HepG2 (cell line): ENCODE data around the gene IFT122. TPM values are rescaled to one million over a fixed set of nuclear protein-coding genes. Genes with fewer than 3 reads are reported as not detected.

Experiments used
- ATAC-seq: fragments of 200-7000 bp; cut with Tn5 transposase; 3 replicates; pipeline ENCODE4 v1.9.1; 2020; ENCODE audit warnings: mild to moderate bottlenecking, moderate library complexity
- BruUV-seq: library from RNA; stranded (reverse); fragments of 400-500 nt; replicated peaks from 2 replicates; lab custom pipeline; 2021; lab: Mats Ljungman, UMichigan
- CTCF ChIA-PET: fragments of 300-600 bp; formaldehyde crosslinking; extraction: SDS; loops from one replicate; lab custom pipeline; 2021; ENCODE audit warnings: low total read pairs, inconsistent platforms, low intra/inter-chr PET ratio; lab: Yijun Ruan, JAX
- POLR2A ChIA-PET: fragments of 350-600 bp; sonication (Branson Sonifier 250); formaldehyde crosslinking; loops from one replicate; lab custom pipeline; 2020; ENCODE audit warnings: antibody characterized with exemption, inconsistent platforms; lab: Yijun Ruan, JAX
- DNase-seq: peaks from one replicate; pipeline ENCODE4 v3.0.0-alpha.2; 2015; ENCODE audit warnings: low spot score
- FAIRE-seq: peaks from 3 replicates; lab custom pipeline; 2011; peaks lifted over from hg19 to GRCh38; lab: Jason Lieb, UNC
- H2AFZ ChIP-seq: one replicate; pipeline ENCODE4 v1.6.1; 2011; ENCODE audit warnings: low read length, inconsistent platforms
- H3K27ac ChIP-seq: fragments of 300-600 bp; 3 replicates; pipeline ENCODE4 v1.8.0; 2011; ENCODE audit warnings: mixed run types, mild to moderate bottlenecking, mixed read lengths, low read length, inconsistent platforms; ENCODE audit not compliant: insufficient read depth; ENCODE audit errors: extremely low read length
- H3K27me3 ChIP-seq, 2 experiments: fragments of 200-600 bp in 1 of 2; 2 replicates in 1 of 2; 3 replicates in 1 of 2; pipeline versions ENCODE4 v1.6.0 to v1.8.0; 2011; ENCODE audit warnings: low read length in 2 of 2, mild to moderate bottlenecking in 2 of 2, moderate library complexity in 2 of 2, inconsistent platforms in 1 of 2; ENCODE audit not compliant: insufficient read depth in 2 of 2, control insufficient read depth in 1 of 2
- H3K36me3 ChIP-seq, 2 experiments: fragments of 200-600 bp in 1 of 2; replicated peaks in 1 of 2; 2 replicates in 1 of 2; 3 replicates in 1 of 2; pipeline versions ENCODE4 v1.5.1 to v1.8.0; 2011; ENCODE audit warnings: low read length in 2 of 2, inconsistent platforms in 1 of 2; ENCODE audit not compliant: insufficient read depth in 2 of 2, control insufficient read depth in 1 of 2
- H3K4me1 ChIP-seq: 2 replicates; pipeline ENCODE4 v1.5.1; 2012; ENCODE audit warnings: low read length, inconsistent platforms; ENCODE audit not compliant: insufficient read depth
- H3K4me2 ChIP-seq: 2 replicates; pipeline ENCODE4 v1.6.0; 2011; ENCODE audit warnings: low read depth, low read length, inconsistent platforms
- H3K4me3 ChIP-seq, 3 experiments: fragments of 200-600 bp in 1 of 3; sonication (generic), shearing (Covaris generic) in 1 of 3; replicated peaks in 1 of 3; 2 replicates each; pipeline ENCODE4 v1.5.1; 2011 to 2016; ENCODE audit warnings: low read length in 3 of 3, inconsistent platforms in 2 of 3, low read depth in 2 of 3, mild to moderate bottlenecking in 2 of 3, control low read depth in 1 of 3, mixed read lengths in 1 of 3; ENCODE audit not compliant: insufficient read depth in 1 of 3
- H3K79me2 ChIP-seq: one replicate; pipeline ENCODE4 v1.6.1; 2011; ENCODE audit warnings: low read length, inconsistent platforms; ENCODE audit not compliant: insufficient read depth
- H3K9ac ChIP-seq: 2 replicates; pipeline ENCODE4 v1.6.0; 2011; ENCODE audit warnings: mild to moderate bottlenecking, low read depth, low read length, inconsistent platforms; ENCODE audit not compliant: insufficient read depth
- H3K9me3 ChIP-seq: 2 replicates; pipeline ENCODE4 v1.5.1; 2012; ENCODE audit warnings: mild to moderate bottlenecking, low read length
- H4K20me1 ChIP-seq: 2 replicates; pipeline ENCODE4 v1.6.0; 2011; ENCODE audit warnings: inconsistent platforms, mild to moderate bottlenecking, low read length, moderate library complexity; ENCODE audit not compliant: insufficient read depth
- CREB1 ChIP-seq, 2 experiments: fragments of 450-650 bp in 1 of 2; IDR thresholded peaks; 2 replicates each; pipeline ENCODE4 v1.6.1; 2016 to 2017; ENCODE audit warnings: control low read depth in 1 of 2, mild to moderate bottlenecking in 1 of 2, missing compliant biosample characterization in 1 of 2, missing genetic modification characterization in 1 of 2
- EZH2 ChIP-seq: conservative IDR thresholded peaks from 2 replicates; pipeline ENCODE4 v1.6.1; 2012; ENCODE audit warnings: mild to moderate bottlenecking, low read depth, low read length, moderate library complexity
- LCORL ChIP-seq, 2 experiments: fragments of 450-650 bp in 1 of 2; sonication (generic) in 1 of 2; formaldehyde crosslinking in 1 of 2; IDR thresholded peaks; 2 replicates each; pipeline versions ENCODE4 v1.5.0 to v1.6.1; 2017 to 2020; ENCODE audit warnings: antibody characterized with exemption in 1 of 2, missing genetic modification reagents in 1 of 2
- MAZ ChIP-seq, 2 experiments: sonication (generic) in 1 of 2; formaldehyde crosslinking in 1 of 2; IDR thresholded peaks; 2 replicates each; pipeline versions ENCODE4 v1.5.0 to v1.6.1; 2012 to 2020; ENCODE audit warnings: low read depth in 2 of 2, mild to moderate bottlenecking in 2 of 2, borderline replicate concordance in 1 of 2, improper control_type of control experiment in 1 of 2, low read length in 1 of 2, missing genetic modification reagents in 1 of 2, moderate library complexity in 1 of 2
- ZNF547 ChIP-seq: sonication (generic); formaldehyde crosslinking; IDR thresholded peaks from 2 replicates; pipeline ENCODE4 v1.5.1; 2020; ENCODE audit warnings: mild to moderate bottlenecking, missing genetic modification reagents
- WGBS: methylation state at CpG from one replicate; pipeline ENCODE4 v1.1.6; 2017; ENCODE audit warnings: low lambda C conversion rate; 5-methylcytosine and 5-hydroxymethylcytosine counted together
- in situ Hi-C: cut with HindIII; loops from 2 replicates; pipeline ENCODE4 v1.10.0; 2017; ENCODE audit warnings: low pct_unique_long_range_greater_than_20kb; ENCODE audit not compliant: extremely low pct_ligation_motif_present
- intact Hi-C: fragments of 100-400 bp; cut with micrococcal nuclease; formaldehyde crosslinking; loops from one replicate; pipeline ENCODE4 v1.10.0; 2022; ENCODE audit not compliant: unreplicated experiment
- polyA plus RNA-seq, 8 experiments: library from polyadenylated mRNA; depleted of rRNA in 3 of 8; stranded (reverse) in 7 of 8; unstranded in 1 of 8; fragments of >200 nt; fragmentation: Illumina TruSeq in 4 of 8; extraction: Trizol in 4 of 8; gene quantifications; 2 replicates each; pipeline versions ENCODE4 v1.2.1 to v1.2.3, GENCODE V29; 2011 to 2016; ENCODE audit warnings: low read depth in 4 of 8, missing spikeins in 1 of 8, mixed read lengths in 1 of 8; ENCODE audit not compliant: insufficient read depth in 1 of 8
- total RNA-seq, 5 experiments: library from RNA; depleted of rRNA; stranded (reverse); fragments of >200 nt; fragmentation: Illumina TruSeq; extraction: Trizol; gene quantifications; 2 replicates each; pipeline ENCODE4 v1.2.3, GENCODE V29; 2016; ENCODE audit warnings: low read depth in 1 of 5
- TF ChIP-seq, protein P1 (sequence below): sonication (generic); formaldehyde crosslinking; IDR thresholded peaks from 2 replicates; pipeline ENCODE4 v1.4.0; 2020; ENCODE audit warnings: missing genetic modification reagents, borderline replicate concordance
- TF ChIP-seq, protein P2 (sequence below): sonication (generic); formaldehyde crosslinking; IDR thresholded peaks from 2 replicates; pipeline ENCODE4 v1.4.0; 2020; ENCODE audit warnings: mild to moderate bottlenecking, missing genetic modification reagents
- TF ChIP-seq, protein P3 (sequence below), 2 experiments: sonication (generic) in 1 of 2; formaldehyde crosslinking in 1 of 2; IDR thresholded peaks; 2 replicates each; pipeline versions ENCODE4 v1.6.1 to v1.9.0; 2014 to 2022; ENCODE audit warnings: antibody characterized with exemption in 1 of 2, borderline replicate concordance in 1 of 2, inconsistent platforms in 1 of 2, low read depth in 1 of 2, missing genetic modification reagents in 1 of 2

The IFT122 gene
- total and polyA plus RNA-seq, 2 of the 13 experiments (the other 11 are each of a cell fraction or from before 2014, with no cell fraction given), result 10.1 to 10.3 TPM

DNA sequence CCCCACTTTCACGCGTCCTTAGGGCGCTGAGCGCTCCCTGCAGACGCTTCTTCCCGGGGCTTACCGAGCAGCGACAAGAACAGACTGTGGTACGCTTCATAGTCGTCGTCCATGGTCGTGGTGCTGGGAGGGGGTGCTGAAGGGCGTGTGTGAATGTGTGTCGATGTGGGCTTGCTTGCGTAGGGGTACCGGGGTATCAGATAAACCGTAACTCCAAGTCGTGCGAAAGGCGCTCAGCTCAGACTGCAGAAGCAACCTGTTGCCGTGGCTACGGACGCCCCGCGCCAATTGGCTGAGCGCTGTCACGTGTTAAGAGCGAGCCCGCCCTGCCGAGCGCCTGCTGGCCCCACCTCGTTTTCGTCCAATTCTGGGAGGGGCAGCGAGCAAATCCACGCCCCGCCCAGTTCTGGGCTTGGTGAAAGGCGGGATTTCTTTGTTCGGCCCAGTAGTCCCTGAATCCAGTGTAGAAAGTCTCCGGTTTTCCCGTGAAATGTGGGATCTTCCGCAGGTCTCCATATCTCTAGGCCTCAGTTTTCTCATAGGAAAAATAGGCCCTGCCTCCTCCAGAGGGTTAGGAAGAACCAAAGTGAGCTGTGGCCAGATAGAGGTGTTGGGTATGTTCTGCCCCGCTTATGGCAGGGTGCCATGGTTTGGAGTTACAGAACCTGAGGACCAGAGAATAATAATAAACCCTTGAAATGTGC is 11.5 kb upstream of the IFT122 start, which contains the start of gene EFCAB12:
TSS of gene EFCAB12 (minus strand) at position 261 of the 704 bp plus-strand sequence. CDS start at position 113, 148 bp downstream.
- peaks cover 0 to 4% of the 10 kb centered on the region in 2 experiments; a peak in 2 of 5 replicates for H3K27me3 ChIP-seq
- ChIA-PET CTCF (no interaction called here), POLR2A (interaction anchor here (0.9 to 2.9 kb wide), 6 partner anchors 10 to 40 kb away, joined by 3 to 26 read pairs (median 6); partner anchors contain the start of genes IFT122 and MBD4)
- DNase-seq (peak; percentile 77), FAIRE-seq (peak; percentile 76), ATAC-seq (peak; percentile 96)
- in situ Hi-C loops, result no loop called here
- peaks cover 4 to 22% of the 10 kb centered on the region in 2 experiments; a peak in 4 of 5 replicates for H3K36me3 ChIP-seq
- peak within 1 kb of the TSS; percentile 56 to 75 (median 56); a peak in 5 of 6 replicates for H3K4me3 ChIP-seq
- H4K20me1 ChIP-seq, result no peaks in the 10 kb centered on the region
- H3K9me3 ChIP-seq, result no peaks in the 10 kb centered on the region
- intact Hi-C loops, result loop anchor here (5.0 kb wide), 1 partner anchor 146 kb away; no protein-coding TSS in a partner anchor
- peak within 1 kb of the TSS; percentile 46 for H2AFZ ChIP-seq
- peak within 1 kb of the TSS; percentile 52 for H3K9ac ChIP-seq
- peaks cover under 1% of the 10 kb centered on the region for H3K79me2 ChIP-seq
- 7% methylated on average over 14 of the region's 42 CpGs for WGBS
- peak within 1 kb of the TSS; percentile 41 for H3K27ac ChIP-seq
- H3K4me2 ChIP-seq, result peak within 1 kb of the TSS; percentile 95
- H3K4me1 ChIP-seq, result peaks cover 56% of the 10 kb centered on the region
- no TSS peak for BruUV-seq
- TF ChIP-seq, protein P1, sequence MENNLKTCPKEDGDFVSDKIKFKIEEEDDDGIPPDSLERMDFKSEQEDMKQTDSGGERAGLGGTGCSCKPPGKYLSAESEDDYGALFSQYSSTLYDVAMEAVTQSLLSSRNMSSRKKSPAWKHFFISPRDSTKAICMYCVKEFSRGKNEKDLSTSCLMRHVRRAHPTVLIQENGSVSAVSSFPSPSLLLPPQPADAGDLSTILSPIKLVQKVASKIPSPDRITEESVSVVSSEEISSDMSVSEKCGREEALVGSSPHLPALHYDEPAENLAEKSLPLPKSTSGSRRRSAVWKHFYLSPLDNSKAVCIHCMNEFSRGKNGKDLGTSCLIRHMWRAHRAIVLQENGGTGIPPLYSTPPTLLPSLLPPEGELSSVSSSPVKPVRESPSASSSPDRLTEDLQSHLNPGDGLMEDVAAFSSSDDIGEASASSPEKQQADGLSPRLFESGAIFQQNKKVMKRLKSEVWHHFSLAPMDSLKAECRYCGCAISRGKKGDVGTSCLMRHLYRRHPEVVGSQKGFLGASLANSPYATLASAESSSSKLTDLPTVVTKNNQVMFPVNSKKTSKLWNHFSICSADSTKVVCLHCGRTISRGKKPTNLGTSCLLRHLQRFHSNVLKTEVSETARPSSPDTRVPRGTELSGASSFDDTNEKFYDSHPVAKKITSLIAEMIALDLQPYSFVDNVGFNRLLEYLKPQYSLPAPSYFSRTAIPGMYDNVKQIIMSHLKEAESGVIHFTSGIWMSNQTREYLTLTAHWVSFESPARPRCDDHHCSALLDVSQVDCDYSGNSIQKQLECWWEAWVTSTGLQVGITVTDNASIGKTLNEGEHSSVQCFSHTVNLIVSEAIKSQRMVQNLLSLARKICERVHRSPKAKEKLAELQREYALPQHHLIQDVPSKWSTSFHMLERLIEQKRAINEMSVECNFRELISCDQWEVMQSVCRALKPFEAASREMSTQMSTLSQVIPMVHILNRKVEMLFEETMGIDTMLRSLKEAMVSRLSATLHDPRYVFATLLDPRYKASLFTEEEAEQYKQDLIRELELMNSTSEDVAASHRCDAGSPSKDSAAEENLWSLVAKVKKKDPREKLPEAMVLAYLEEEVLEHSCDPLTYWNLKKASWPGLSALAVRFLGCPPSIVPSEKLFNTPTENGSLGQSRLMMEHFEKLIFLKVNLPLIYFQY (CRISPR knock-in tag), result peak; percentile 80
- TF ChIP-seq MAZ (IDR thresholded peaks at IDR 0.05; ENCODE audit: borderline replicate concordance, low read depth, low read length) (no peak), MAZ (CRISPR knock-in tag; IDR thresholded peaks at IDR 0.05; ENCODE audit: low read depth) (peak; percentile 71), EZH2 (no peak), LCORL (IDR thresholded peaks at IDR 0.05) (no peak), LCORL (CRISPR knock-in tag; IDR thresholded peaks at IDR 0.05) (peak; percentile 57), CREB1 (IDR thresholded peaks at IDR 0.05) (no peak), CREB1 (CRISPR knock-in tag; IDR thresholded peaks at IDR 0.05) (no peak), ZNF547 (0 out of 2 replicates have a peak, but pooled peaks have one; percentile 58)
- TF ChIP-seq, protein P2, sequence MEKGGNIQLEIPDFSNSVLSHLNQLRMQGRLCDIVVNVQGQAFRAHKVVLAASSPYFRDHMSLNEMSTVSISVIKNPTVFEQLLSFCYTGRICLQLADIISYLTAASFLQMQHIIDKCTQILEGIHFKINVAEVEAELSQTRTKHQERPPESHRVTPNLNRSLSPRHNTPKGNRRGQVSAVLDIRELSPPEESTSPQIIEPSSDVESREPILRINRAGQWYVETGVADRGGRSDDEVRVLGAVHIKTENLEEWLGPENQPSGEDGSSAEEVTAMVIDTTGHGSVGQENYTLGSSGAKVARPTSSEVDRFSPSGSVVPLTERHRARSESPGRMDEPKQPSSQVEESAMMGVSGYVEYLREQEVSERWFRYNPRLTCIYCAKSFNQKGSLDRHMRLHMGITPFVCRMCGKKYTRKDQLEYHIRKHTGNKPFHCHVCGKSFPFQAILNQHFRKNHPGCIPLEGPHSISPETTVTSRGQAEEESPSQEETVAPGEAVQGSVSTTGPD, result no peak
- TF ChIP-seq, protein P3, sequence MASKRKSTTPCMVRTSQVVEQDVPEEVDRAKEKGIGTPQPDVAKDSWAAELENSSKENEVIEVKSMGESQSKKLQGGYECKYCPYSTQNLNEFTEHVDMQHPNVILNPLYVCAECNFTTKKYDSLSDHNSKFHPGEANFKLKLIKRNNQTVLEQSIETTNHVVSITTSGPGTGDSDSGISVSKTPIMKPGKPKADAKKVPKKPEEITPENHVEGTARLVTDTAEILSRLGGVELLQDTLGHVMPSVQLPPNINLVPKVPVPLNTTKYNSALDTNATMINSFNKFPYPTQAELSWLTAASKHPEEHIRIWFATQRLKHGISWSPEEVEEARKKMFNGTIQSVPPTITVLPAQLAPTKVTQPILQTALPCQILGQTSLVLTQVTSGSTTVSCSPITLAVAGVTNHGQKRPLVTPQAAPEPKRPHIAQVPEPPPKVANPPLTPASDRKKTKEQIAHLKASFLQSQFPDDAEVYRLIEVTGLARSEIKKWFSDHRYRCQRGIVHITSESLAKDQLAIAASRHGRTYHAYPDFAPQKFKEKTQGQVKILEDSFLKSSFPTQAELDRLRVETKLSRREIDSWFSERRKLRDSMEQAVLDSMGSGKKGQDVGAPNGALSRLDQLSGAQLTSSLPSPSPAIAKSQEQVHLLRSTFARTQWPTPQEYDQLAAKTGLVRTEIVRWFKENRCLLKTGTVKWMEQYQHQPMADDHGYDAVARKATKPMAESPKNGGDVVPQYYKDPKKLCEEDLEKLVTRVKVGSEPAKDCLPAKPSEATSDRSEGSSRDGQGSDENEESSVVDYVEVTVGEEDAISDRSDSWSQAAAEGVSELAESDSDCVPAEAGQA (IDR thresholded peaks at IDR 0.05; ENCODE audit: low read depth), result no peak
- TF ChIP-seq, protein P3 (CRISPR knock-in tag; IDR thresholded peaks at IDR 0.05; ENCODE audit: borderline replicate concordance), result peak; percentile 58; the same call in 1 of the 2 replicates
